Prostate gland (tissue), 2 donors: Measurements from ENCODE around the gene ADGRB3. TPM values are rescaled to one million over a fixed set of nuclear protein-coding genes. Genes with fewer than 3 reads are reported as not detected.

Source experiments
- DNase-seq: peaks from one replicate; pipeline ENCODE4 v3.0.0-alpha.2; 2019; ENCODE audit warnings: low spot score
- H3K27ac ChIP-seq, 2 donors: fragments of 200-600 bp; sonication (generic); 2 replicates each; pipeline ENCODE4 v1.5.1; 2017 to 2019
- H3K27me3 ChIP-seq: fragments of 200-600 bp; sonication (generic); replicated peaks from 2 replicates; pipeline ENCODE4 v1.5.1; 2019; ENCODE audit not compliant: insufficient read depth
- H3K36me3 ChIP-seq, 2 donors: fragments of 200-600 bp; sonication (generic); 1 replicate in 1 of 2; 2 replicates in 1 of 2; pipeline versions ENCODE4 v1.5.1 to v1.8.1; 2017 to 2019
- H3K4me1 ChIP-seq: fragments of 200-600 bp; sonication (generic); replicated peaks from 2 replicates; pipeline ENCODE4 v1.5.1; 2019
- H3K4me3 ChIP-seq, 2 donors: fragments of 200-600 bp; sonication (generic); 2 replicates each; pipeline ENCODE4 v1.5.1; 2017 to 2019
- H3K9me3 ChIP-seq: fragments of 200-600 bp; sonication (generic); 2 replicates; pipeline ENCODE4 v1.5.1; 2017
- POLR2A ChIP-seq: fragments of 450-650 bp; IDR thresholded peaks from one replicate; pipeline ENCODE4 v1.6.1; 2016; ENCODE audit warnings: antibody characterized with exemption, mild to moderate bottlenecking
- POLR2AphosphoS5 ChIP-seq: sonication (generic); formaldehyde crosslinking; IDR thresholded peaks from one replicate; pipeline ENCODE4 v1.6.1; 2017; ENCODE audit warnings: antibody characterized with exemption
- WGBS: methylation state at CpG from one replicate; pipeline ENCODE4 v1.1.5; 2018; 5-methylcytosine and 5-hydroxymethylcytosine counted together
- intact Hi-C: fragments of 100-400 bp; cut with DNase I; formaldehyde crosslinking; loops from one replicate; pipeline ENCODE4 v1.14.2; 2022
- total RNA-seq, 2 donors: library from RNA; depleted of rRNA; stranded (reverse); fragments of >200 nt; gene quantifications; one replicate each; pipeline ENCODE4 v1.1.0, GENCODE V29; 2016
- TF ChIP-seq, protein P1 (sequence below), 4 experiments: fragments of 200-600 bp in 2 of 4; fragments of 450-650 bp in 2 of 4; sonication (generic) in 2 of 4; IDR thresholded peaks; 1 replicate in 3 of 4; 2 replicates in 1 of 4; pipeline ENCODE4 v1.5.1; 2016 to 2019; ENCODE audit warnings: antibody characterized with exemption in 4 of 4, mild to moderate bottlenecking in 2 of 4, moderate library complexity in 2 of 4

ADGRB3 gene
- total RNA-seq, 2 donors from 2014 or later = 0.59 to 3.1 TPM

- DNase-seq = no peak
- intact Hi-C loops = no loop called here
- 76% methylated on average over 1 of the region's 1 CpG for WGBS
- H3K36me3 ChIP-seq = no peaks in the 10 kb centered on the region
- no peaks in the 10 kb centered on the region for H3K4me1 ChIP-seq
- TF ChIP-seq, protein P1, sequence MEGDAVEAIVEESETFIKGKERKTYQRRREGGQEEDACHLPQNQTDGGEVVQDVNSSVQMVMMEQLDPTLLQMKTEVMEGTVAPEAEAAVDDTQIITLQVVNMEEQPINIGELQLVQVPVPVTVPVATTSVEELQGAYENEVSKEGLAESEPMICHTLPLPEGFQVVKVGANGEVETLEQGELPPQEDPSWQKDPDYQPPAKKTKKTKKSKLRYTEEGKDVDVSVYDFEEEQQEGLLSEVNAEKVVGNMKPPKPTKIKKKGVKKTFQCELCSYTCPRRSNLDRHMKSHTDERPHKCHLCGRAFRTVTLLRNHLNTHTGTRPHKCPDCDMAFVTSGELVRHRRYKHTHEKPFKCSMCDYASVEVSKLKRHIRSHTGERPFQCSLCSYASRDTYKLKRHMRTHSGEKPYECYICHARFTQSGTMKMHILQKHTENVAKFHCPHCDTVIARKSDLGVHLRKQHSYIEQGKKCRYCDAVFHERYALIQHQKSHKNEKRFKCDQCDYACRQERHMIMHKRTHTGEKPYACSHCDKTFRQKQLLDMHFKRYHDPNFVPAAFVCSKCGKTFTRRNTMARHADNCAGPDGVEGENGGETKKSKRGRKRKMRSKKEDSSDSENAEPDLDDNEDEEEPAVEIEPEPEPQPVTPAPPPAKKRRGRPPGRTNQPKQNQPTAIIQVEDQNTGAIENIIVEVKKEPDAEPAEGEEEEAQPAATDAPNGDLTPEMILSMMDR (IDR thresholded peaks at IDR 0.05) = no peak
- no peak for TF ChIP-seq POLR2A
- TF ChIP-seq POLR2AphosphoS5 = no peak
- no peaks in the 10 kb centered on the region for H3K27me3 ChIP-seq
- H3K4me3 ChIP-seq = no peak overlapping the region
- no peaks in the 10 kb centered on the region for H3K9me3 ChIP-seq
- H3K27ac ChIP-seq = no peak overlapping the region
These were observed 424.3 kb downstream of the ADGRB3 start for GRCh38 chr6:69059413-69059812.

DNA sequence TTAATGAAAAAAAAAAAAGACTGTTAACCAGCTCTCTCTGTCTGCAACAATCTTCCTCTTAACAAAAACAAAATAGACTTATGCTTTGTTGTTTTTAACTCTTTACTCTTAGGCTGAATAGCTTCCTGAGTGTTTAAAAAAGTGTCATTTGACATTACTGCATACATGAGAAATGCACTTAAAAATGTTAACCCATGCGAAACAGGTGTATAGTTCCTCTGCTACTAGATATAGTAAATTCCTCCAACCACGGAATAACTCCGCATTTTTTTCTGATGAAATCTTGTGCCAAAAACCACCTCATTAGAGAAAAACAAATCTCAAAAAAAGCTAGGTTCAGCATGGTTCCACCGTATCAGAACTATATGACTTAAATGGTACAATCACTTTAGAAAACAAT, 426.0 kb downstream of the ADGRB3 start:
- Histone ChIP-seq H3K4me1 (no peaks in the 10 kb centered on the region), H3K9me3 (no peaks in the 10 kb centered on the region), H3K27ac (no peak overlapping the region), H3K36me3 (no peaks in the 10 kb centered on the region), H3K4me3 (no peak overlapping the region), H3K27me3 (no peaks in the 10 kb centered on the region)
- no peak for DNase-seq
- intact Hi-C loops = no loop called here
- WGBS = 86% methylated on average over 4 of the region's 4 CpGs
- TF ChIP-seq POLR2AphosphoS5 (no peak), POLR2A (no peak)
- TF ChIP-seq, protein P1 (IDR thresholded peaks at IDR 0.05) = no peak

GRCh38 chr6:69063401-69063800, 428.3 kb downstream of the ADGRB3 start:
- no peaks in the 10 kb centered on the region for H3K4me1 ChIP-seq
- DNase-seq = no peak
- no peak overlapping the region for H3K27ac ChIP-seq
- H3K36me3 ChIP-seq = no peaks in the 10 kb centered on the region
- H3K9me3 ChIP-seq = no peaks in the 10 kb centered on the region
- H3K27me3 ChIP-seq = no peaks in the 10 kb centered on the region
- TF ChIP-seq POLR2AphosphoS5 = no peak
- TF ChIP-seq, protein P1 (IDR thresholded peaks at IDR 0.05) = no peak
- TF ChIP-seq POLR2A = no peak
- no peak overlapping the region for H3K4me3 ChIP-seq
- WGBS = 89% methylated on average over 2 of the region's 2 CpGs
- intact Hi-C loops = no loop called here

GRCh38 chr6:69064226-69064625, 429.1 kb downstream of the ADGRB3 start:
- TF ChIP-seq POLR2AphosphoS5 (no peak), POLR2A (no peak)
- TF ChIP-seq, protein P1 (IDR thresholded peaks at IDR 0.05) = no peak
- no peaks in the 10 kb centered on the region for H3K27me3 ChIP-seq
- intact Hi-C loops = no loop called here
- H3K27ac ChIP-seq = no peak overlapping the region
- DNase-seq = no peak
- H3K36me3 ChIP-seq = no peaks in the 10 kb centered on the region
- WGBS = 38% methylated on average over 1 of the region's 1 CpG
- H3K9me3 ChIP-seq = no peaks in the 10 kb centered on the region
- H3K4me1 ChIP-seq = no peaks in the 10 kb centered on the region
- H3K4me3 ChIP-seq = no peak overlapping the region

DNA sequence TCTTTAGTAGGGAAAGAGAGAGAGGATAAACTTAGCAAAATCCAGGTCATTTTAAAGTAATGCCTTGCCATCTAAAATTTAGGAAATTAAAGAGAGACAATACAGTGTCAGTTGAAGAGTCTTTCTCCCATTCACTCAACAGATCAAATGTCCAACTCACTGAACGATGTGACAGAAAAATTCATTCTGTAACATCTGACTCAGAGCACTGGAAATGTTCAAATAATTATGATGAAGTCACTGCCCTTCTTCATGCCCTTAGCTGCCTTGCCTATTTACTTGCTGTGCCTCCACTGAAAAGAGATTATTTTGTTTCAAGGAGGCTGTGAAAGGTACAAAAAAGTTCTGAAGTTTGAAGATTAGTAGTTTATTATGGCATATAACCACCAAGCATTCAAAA, 434.8 kb downstream of the ADGRB3 start:
- Histone ChIP-seq H3K27ac (no peak overlapping the region), H3K36me3 (no peaks in the 10 kb centered on the region), H3K4me3 (no peak overlapping the region), H3K4me1 (no peaks in the 10 kb centered on the region), H3K9me3 (no peaks in the 10 kb centered on the region), H3K27me3 (no peaks in the 10 kb centered on the region)
- intact Hi-C loops = no loop called here
- 80% methylated on average over 1 of the region's 1 CpG for WGBS
- TF ChIP-seq, protein P1 (IDR thresholded peaks at IDR 0.05) = no peak
- TF ChIP-seq POLR2AphosphoS5 (no peak), POLR2A (no peak)
- no peak for DNase-seq
